GM12865 (cell line): ENCODE data around the gene CUX1.
A peak's percentile ranks its signal among the peaks of the same experiment; 100 is the strongest.

Experiments
- DNase-seq: peaks from one replicate; pipeline ENCODE4 v3.0.0; 2010; ENCODE audit warnings: low read depth
- H3K4me3 ChIP-seq: 2 replicates; pipeline ENCODE4 v1.5.1; 2011; ENCODE audit warnings: mild to moderate bottlenecking, low read depth, low read length, control low read depth
- TF ChIP-seq, protein P1 (sequence below): IDR thresholded peaks from 2 replicates; pipeline ENCODE4 v1.5.1; 2011; ENCODE audit warnings: low read length, control low read depth, low read depth, inconsistent platforms; ENCODE audit not compliant: insufficient read depth; ENCODE audit errors: missing control alignments

Gene CUX1

DNA sequence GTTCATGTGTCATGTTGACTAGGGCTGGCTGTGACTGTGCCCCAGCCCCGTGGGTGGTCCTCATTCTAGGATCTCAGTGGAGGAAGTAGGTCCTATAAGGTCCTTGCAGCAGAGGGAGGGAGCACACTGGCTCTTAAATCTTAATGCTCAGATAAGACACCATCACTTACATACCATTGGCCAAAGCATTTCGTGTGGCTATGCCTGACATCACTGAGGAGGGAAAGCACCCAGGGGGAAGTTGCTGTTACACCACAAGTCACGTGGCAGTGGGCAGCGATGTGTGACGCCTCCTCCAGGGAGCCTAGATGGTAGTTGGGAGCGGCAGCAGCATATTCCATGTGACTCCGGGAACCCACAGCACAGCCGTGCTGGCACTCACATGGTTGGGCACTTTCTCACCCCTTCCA, 244.6 kb downstream of the CUX1 start:
- TF ChIP-seq, protein P1, sequence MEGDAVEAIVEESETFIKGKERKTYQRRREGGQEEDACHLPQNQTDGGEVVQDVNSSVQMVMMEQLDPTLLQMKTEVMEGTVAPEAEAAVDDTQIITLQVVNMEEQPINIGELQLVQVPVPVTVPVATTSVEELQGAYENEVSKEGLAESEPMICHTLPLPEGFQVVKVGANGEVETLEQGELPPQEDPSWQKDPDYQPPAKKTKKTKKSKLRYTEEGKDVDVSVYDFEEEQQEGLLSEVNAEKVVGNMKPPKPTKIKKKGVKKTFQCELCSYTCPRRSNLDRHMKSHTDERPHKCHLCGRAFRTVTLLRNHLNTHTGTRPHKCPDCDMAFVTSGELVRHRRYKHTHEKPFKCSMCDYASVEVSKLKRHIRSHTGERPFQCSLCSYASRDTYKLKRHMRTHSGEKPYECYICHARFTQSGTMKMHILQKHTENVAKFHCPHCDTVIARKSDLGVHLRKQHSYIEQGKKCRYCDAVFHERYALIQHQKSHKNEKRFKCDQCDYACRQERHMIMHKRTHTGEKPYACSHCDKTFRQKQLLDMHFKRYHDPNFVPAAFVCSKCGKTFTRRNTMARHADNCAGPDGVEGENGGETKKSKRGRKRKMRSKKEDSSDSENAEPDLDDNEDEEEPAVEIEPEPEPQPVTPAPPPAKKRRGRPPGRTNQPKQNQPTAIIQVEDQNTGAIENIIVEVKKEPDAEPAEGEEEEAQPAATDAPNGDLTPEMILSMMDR: no peak
- no peak overlapping the region for H3K4me3 ChIP-seq
- peak; percentile 88 for DNase-seq

DNA sequence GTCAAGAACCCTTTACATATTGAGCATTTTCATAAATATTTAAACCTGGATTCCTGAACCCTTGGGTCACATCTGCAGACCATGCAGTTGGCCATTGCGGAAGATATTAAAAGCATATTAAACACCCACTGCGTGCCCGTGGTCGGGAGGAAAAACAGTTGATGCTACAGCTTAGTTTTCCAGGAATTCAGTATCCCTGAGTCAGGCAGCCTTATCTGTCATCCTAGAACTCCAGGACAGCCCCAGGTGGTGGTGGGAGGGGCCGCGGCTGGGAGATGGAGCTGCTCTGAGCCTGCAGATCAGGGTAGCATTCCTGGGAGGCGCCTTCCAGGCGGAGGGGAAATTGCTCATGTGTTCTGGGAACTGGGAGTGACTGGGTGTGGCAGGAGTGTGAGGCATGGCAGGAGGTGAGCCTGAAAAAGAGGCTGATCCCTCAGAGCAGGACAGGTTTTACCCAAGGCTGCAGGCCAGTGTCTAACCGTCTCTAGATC, 246.3 kb downstream of the CUX1 start:
- TF ChIP-seq, protein P1: no peak
- no peak overlapping the region for H3K4me3 ChIP-seq
- DNase-seq: no peak

DNA sequence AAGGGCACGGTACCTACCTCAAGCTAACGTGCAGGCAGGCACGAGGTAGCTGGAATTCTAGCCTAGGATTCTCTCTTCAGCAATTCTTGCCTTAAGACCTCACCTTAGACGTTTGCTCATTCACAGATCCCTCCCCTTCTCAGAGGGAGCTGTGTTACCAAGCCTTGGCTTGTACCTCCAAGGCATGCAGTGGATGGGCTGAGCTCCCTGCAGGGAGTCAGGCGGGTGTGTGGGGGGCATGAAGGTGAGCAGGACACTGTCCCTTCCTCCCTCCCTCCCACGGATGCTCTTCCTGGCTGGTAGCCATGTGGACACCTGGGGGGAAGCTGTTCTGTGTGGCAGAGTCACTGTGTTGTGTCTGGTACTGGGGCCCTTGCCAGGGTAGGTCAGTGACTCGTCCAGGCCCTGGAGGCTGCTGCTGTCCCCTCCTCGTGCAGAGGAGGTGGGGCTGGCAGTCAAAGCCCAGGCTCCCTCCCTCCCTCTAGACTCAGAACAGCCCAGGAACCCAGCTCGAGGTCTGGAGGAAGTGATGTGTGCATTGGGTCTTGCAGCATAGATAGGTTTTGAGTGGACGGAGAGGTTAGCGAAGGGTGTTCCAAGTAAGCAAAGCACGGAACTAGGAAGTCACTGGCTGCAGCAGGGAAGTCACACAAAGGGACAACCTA, 247.1 kb downstream of the CUX1 start:
- TF ChIP-seq, protein P1: no peak
- no peak for DNase-seq

DNA sequence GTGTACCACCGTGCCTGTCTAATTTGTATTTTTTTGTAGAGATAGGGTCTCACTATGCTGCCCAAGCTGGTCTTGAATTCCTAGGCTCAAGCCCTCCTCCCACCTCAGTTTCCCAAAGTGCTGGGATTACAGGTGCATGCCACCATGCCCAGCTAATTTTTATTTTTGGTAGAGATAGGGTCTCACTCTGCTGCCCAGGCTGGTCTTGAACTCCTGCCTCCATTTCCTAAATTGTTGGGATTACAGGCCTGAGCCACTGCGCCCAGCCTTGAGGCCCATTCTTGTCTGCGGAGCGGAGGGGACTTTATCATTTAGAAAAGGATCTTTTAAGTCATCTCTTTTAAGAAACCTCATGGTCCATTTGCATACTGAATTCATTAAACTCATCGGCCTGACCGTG, 247.8 kb downstream of the CUX1 start:
- TF ChIP-seq, protein P1: no peak
- H3K4me3 ChIP-seq: no peak overlapping the region
- DNase-seq: no peak

More for the DNA sequence above, 247.1 kb downstream of the CUX1 start:
- H3K4me3 ChIP-seq: no peak overlapping the region

DNA sequence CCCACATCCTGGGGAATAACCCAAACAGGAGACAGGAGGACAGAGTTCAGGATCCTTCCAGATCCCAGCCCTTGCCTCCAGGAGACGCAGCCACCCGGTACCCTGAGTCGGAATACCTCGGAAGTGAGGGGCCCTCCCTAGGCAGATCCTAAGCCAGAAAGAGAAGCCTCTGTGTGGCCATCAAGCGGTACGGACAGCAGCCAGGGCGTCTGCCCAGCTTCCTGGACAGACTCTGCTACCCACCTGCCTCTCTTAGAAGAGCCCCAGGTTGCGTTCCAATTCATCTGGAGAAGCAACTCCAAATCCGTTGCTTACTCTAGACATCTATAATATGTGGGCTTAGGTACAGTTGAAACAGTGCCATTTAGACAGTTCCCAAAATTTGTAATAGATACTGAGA, 249.1 kb downstream of the CUX1 start:
- no peak for DNase-seq
- no peak overlapping the region for H3K4me3 ChIP-seq
- TF ChIP-seq, protein P1: no peak

DNA sequence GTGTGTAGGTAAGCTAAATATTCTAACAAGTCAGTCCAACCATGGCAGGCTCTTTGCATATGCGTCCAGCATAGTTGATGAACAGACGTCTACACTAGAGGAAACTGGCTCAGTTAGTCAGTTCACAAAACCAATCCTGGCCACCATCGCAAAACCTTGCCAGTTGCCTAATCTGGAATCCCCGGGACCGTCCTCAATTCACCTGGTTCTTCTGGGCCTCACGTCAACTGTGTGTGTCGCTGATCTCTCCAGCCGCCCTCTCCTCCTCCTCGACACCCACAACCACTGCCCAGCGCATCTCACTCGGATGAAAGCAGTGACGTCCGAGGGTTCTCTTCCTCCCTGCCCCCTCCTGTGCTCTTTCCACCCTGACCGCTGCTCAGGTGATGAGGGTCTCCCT, 251.4 kb downstream of the CUX1 start:
- no peak for DNase-seq
- H3K4me3 ChIP-seq: no peak overlapping the region
- TF ChIP-seq, protein P1: no peak
